ENCODE data around the gene ENOX1. TPM values are rescaled to one million over a fixed set of nuclear protein-coding genes. Genes with fewer than 3 reads are reported as not detected.

The ENOX1 gene
- total RNA-seq, 2 donors from 2014 or later = 0.22 to 1.4 TPM

DNA sequence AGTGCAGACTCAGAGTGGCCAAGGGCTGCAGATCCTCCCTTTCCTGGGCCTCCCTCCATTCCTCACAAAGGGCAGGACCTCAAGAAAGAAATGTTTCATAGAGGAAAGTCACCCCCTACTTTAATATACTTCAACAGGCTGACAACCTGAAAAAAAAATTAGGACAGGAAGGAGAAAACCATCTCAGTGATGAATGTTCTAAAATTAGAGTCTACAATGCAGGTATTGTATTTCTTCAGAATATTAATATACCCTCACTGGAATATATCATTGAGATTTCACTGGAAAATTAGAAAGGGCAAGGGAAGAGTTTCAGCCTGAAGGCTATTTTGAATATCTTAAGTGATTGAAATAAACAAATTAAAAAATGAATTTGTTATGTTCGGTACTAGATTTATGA is 586.5 kb downstream of the ENOX1 start:
- H3K36me3 ChIP-seq = no peaks in the 10 kb centered on the region
- no peak overlapping the region for H3K4me3 ChIP-seq
- intact Hi-C loops (cut with DNase I) = no loop called here
- DNase-seq = no peak
- no peaks in the 10 kb centered on the region for H3K27me3 ChIP-seq
- no peaks in the 10 kb centered on the region for H3K9me3 ChIP-seq
- no peak overlapping the region for H3K9ac ChIP-seq (ENCODE audit: low read depth in 2 of 2, low read length in 2 of 2)
- TF ChIP-seq, protein P1, sequence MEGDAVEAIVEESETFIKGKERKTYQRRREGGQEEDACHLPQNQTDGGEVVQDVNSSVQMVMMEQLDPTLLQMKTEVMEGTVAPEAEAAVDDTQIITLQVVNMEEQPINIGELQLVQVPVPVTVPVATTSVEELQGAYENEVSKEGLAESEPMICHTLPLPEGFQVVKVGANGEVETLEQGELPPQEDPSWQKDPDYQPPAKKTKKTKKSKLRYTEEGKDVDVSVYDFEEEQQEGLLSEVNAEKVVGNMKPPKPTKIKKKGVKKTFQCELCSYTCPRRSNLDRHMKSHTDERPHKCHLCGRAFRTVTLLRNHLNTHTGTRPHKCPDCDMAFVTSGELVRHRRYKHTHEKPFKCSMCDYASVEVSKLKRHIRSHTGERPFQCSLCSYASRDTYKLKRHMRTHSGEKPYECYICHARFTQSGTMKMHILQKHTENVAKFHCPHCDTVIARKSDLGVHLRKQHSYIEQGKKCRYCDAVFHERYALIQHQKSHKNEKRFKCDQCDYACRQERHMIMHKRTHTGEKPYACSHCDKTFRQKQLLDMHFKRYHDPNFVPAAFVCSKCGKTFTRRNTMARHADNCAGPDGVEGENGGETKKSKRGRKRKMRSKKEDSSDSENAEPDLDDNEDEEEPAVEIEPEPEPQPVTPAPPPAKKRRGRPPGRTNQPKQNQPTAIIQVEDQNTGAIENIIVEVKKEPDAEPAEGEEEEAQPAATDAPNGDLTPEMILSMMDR (IDR thresholded peaks at IDR 0.05) = no peak
- H3K4me1 ChIP-seq = no peaks in the 10 kb centered on the region
- no peak overlapping the region for H3K27ac ChIP-seq

DNA sequence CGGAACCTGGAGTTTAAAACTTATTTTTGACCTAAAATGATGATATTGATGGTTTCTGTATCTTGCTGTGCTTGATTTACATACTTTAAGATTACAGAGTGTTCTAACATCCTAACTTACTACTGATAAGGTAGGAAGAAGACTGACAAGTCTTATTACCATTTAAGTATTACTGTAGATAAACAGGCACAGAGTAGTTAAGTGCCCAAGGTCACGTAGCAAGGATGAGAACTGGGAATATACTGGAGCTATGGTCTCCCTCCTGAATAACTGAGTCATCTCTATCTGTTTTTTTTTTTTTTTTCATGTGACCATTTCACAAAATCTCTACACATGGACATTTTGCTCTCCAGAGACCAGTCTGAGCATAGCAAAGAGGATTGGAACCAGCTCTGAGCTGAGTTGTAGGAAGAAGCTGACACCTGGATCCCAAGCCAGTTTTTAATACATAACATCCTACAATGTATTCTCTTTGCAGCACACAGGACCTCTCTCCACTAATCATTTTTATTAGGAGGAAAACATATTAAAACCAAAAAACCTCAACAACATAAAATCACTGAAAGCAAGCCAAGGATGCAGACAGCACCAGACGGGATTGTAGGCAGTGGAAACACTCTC is 589.9 kb downstream of the ENOX1 start:
- intact Hi-C loops (cut with DNase I) = no loop called here
- Histone ChIP-seq H3K27ac (no peak overlapping the region), H3K4me3 (no peak overlapping the region), H3K9ac (ENCODE audit: low read depth in 2 of 2, low read length in 2 of 2) (no peak overlapping the region), H3K36me3 (no peaks in the 10 kb centered on the region), H3K4me1 (no peaks in the 10 kb centered on the region), H3K27me3 (no peaks in the 10 kb centered on the region), H3K9me3 (no peaks in the 10 kb centered on the region)
- no peak for DNase-seq
- TF ChIP-seq, protein P1 (IDR thresholded peaks at IDR 0.05) = no peak

DNA sequence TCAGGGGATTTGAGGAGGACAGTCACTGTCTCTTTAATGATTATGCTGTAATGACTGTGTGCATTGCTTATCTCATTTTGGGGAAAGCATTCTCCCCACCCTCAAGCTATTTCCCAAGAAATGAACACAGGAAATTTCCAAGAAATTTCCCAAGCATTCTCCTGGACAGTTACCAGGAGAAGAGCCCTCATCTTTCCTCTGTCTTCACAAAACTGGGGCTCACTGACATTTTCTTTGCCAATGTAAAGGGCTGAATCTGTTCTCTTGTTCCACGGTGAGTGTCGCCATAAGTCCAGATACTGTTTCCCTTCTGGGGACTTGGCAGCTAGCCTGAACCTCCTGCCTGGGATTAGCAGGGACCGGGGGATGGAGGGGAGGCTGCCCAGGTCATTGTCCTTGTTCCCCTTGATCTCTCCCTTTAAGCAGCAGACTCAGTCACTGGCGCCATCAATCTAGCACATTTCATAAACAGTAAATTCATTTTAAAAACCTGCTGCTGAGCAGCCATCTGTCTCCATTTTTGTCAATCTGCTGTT is 590.6 kb downstream of the ENOX1 start:
- no peak for DNase-seq
- Histone ChIP-seq H3K9me3 (no peaks in the 10 kb centered on the region), H3K9ac (ENCODE audit: low read depth in 2 of 2, low read length in 2 of 2) (no peak overlapping the region), H3K36me3 (no peaks in the 10 kb centered on the region), H3K4me3 (no peak overlapping the region), H3K27me3 (no peaks in the 10 kb centered on the region), H3K27ac (no peak overlapping the region), H3K4me1 (no peaks in the 10 kb centered on the region)
- TF ChIP-seq, protein P1 (IDR thresholded peaks at IDR 0.05) = no peak
- intact Hi-C loops (cut with DNase I) = no loop called here

DNA sequence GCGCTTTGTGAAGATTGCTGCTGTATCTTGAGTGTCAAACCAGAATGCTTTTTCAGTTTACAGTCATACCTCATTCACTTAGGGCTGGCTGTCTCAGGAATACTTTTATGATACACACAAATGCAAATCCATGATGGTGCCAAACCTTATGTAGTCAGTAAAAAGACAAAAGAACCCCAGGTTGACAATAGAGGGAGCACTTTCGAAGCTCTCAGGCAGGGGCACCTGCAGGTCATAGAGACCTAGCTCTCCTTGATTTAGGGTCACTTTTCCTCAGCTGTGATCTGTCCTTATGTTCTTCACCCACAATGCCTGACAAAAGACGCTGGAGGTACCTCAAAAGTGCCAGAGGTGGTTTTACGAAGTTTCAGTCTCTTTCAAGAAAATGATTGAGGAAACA is 591.2 kb downstream of the ENOX1 start:
- intact Hi-C loops (cut with DNase I) = no loop called here
- H3K9ac ChIP-seq (ENCODE audit: low read depth in 2 of 2, low read length in 2 of 2) = no peak overlapping the region
- no peak overlapping the region for H3K27ac ChIP-seq
- no peaks in the 10 kb centered on the region for H3K4me1 ChIP-seq
- no peaks in the 10 kb centered on the region for H3K36me3 ChIP-seq
- DNase-seq = no peak
- no peaks in the 10 kb centered on the region for H3K27me3 ChIP-seq
- TF ChIP-seq, protein P1 (IDR thresholded peaks at IDR 0.05) = no peak
- no peak overlapping the region for H3K4me3 ChIP-seq
- no peaks in the 10 kb centered on the region for H3K9me3 ChIP-seq

DNA sequence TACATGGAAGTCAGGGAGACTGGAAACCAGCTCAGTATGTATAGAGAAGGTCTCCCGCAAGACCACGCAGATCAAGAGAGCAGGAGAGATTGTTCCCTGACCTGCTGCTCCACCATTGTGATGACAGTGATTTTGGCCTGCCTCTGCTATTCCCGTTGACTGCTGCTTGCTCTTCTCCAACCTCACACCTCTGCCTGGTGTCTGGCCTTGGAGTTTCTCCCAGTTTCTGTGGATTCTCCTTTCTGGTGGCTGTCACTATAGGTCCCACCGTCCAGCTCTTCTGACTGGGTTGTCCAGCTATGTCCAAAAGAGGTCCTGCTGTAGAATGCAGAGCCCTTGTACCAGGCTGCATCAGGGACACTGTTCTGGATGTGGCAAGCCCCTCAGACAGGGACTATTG is 591.7 kb downstream of the ENOX1 start:
- Histone ChIP-seq H3K4me3 (no peak overlapping the region), H3K4me1 (no peaks in the 10 kb centered on the region), H3K27me3 (no peaks in the 10 kb centered on the region), H3K36me3 (no peaks in the 10 kb centered on the region), H3K27ac (no peak overlapping the region), H3K9ac (ENCODE audit: low read depth in 2 of 2, low read length in 2 of 2) (no peak overlapping the region), H3K9me3 (no peaks in the 10 kb centered on the region)
- DNase-seq = no peak
- intact Hi-C loops (cut with DNase I) = no loop called here
- TF ChIP-seq, protein P1 (IDR thresholded peaks at IDR 0.05) = no peak

All from colonic mucosa (tissue), 4 donors.